Measurements from ENCODE around the gene KCNJ3.

The KCNJ3 gene

DNA sequence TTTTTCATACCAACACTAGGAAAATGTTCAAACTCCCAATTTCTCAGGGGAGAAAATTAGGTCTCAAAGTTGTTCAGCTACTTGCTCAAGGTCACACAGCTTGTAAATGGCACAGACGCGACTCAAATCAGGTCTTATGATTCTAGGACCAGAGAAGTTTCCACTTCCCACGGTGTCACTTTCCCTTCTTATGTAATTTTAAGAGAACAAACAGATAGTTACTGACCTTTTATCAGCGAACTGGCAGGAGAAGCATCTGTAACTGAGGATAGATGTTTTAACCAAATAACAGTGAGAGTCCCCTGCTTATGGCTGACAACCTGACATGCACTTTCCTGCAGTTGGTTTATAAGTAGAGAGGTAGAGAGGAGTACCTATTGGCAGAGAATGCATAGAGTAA lies 2.1 kb upstream of the KCNJ3 start:
- TF ChIP-seq, protein P1, sequence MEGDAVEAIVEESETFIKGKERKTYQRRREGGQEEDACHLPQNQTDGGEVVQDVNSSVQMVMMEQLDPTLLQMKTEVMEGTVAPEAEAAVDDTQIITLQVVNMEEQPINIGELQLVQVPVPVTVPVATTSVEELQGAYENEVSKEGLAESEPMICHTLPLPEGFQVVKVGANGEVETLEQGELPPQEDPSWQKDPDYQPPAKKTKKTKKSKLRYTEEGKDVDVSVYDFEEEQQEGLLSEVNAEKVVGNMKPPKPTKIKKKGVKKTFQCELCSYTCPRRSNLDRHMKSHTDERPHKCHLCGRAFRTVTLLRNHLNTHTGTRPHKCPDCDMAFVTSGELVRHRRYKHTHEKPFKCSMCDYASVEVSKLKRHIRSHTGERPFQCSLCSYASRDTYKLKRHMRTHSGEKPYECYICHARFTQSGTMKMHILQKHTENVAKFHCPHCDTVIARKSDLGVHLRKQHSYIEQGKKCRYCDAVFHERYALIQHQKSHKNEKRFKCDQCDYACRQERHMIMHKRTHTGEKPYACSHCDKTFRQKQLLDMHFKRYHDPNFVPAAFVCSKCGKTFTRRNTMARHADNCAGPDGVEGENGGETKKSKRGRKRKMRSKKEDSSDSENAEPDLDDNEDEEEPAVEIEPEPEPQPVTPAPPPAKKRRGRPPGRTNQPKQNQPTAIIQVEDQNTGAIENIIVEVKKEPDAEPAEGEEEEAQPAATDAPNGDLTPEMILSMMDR (IDR thresholded peaks at IDR 0.05; ENCODE audit: low read depth, low read length), result no peak
- H3K4me3 ChIP-seq (replicated peaks in 1 of 2; ENCODE audit: low read depth in 2 of 2, low read length in 2 of 2), result no peak overlapping the region
- DNase-seq (ENCODE audit: low read depth in 2 of 2), result no peak

DNA sequence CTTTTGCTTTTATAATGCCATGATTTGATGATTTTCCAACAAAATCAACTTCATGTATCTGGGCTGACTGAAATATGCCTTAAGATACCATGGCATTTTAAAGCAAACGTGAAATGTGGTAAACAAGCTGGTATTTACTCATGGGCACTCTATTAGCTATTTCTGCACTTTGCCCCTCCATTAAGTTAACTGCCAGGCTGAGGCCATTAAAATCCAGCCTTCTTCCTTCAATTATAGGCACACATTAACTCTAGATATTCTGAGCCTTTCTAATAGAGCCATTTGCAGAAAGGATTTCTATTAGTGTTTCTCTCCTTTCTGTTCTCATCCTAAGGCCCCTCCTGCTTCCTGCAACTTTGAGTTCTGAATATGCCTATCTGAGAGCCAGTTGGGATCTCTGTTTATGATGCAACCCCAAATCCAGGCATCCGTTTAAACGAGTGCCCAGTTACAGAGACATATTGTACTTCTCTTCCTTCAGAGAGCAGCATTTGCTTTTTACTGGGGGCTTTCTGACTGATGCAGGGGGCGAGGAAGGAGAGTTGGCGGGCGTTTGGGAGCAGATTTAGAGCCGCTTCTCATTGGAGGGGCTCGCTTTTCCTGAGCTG lies 1.6 kb upstream of the KCNJ3 start:
- no peak for DNase-seq (ENCODE audit: low read depth in 2 of 2)
- no peak overlapping the region for H3K4me3 ChIP-seq (replicated peaks in 1 of 2; ENCODE audit: low read depth in 2 of 2, low read length in 2 of 2)
- TF ChIP-seq, protein P1 (IDR thresholded peaks at IDR 0.05; ENCODE audit: low read depth, low read length), result no peak

DNA sequence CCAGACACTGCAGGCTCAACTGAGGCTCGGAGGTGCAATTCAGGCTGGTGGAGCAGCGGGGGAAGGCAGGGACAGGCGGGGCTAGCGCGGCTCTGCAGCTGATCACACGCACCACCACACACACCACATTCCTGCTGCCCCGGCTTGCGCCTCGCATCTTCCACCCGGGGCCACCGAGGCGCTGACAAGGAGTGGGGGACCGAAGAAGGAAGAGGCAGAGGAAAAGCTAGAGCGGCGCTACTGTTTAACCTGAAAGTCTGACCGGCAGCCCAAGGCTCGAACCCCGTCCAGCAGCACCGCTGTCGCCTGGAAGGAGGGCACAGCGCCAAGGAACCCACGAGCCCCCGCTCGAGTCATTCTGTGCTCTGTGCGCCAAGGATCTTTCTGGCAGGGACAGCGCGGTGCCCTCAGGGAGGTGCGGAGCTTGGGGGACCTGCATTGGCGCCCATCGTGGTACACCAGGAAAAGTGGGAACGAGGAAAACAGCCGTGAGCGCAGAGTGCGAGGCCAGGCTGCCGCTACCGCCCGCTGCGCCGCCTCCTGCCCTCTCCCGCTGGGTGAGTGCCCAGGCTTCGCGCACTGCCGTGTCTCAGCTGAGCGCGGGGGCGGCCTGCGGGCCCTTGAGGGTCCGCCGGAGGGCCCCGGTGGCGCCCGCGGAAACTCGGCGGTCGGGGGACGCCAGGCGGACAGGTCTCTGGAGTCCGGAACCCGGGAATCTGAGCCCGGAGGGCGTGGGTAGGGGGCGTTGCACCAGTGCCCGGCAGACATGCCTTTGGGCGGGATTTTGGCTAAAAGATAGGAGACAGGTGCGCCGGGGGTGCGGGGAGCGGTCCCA lies 860 bp upstream of the KCNJ3 start:
- TF ChIP-seq, protein P1 (IDR thresholded peaks at IDR 0.05; ENCODE audit: low read depth, low read length), result no peak
- H3K4me3 ChIP-seq (replicated peaks in 1 of 2; ENCODE audit: low read depth in 2 of 2, low read length in 2 of 2), result peak overlapping the region in 1 of 2 donors; percentile 31
- DNase-seq (ENCODE audit: low read depth in 2 of 2), result no peak

DNA sequence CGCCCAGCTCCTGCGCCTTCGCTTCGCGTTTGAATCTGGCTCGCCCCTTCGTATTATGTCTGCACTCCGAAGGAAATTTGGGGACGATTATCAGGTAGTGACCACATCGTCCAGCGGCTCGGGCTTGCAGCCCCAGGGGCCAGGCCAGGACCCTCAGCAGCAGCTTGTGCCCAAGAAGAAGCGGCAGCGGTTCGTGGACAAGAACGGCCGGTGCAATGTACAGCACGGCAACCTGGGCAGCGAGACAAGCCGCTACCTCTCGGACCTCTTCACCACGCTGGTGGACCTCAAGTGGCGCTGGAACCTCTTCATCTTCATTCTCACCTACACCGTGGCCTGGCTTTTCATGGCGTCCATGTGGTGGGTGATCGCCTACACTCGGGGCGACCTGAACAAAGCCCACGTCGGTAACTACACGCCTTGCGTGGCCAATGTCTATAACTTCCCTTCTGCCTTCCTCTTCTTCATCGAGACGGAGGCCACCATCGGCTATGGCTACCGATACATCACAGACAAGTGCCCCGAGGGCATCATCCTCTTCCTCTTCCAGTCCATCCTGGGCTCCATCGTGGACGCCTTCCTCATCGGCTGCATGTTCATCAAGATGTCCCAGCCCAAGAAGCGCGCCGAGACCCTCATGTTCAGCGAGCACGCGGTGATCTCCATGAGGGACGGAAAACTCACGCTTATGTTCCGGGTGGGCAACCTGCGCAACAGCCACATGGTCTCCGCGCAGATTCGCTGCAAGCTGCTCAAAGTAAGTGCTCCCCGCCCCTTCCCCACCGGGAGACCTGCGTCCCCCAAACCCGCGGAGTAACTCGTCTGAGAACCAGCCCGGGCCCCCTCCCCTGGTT lies 453 bp downstream of the KCNJ3 start:
- no peak overlapping the region for H3K4me3 ChIP-seq (replicated peaks in 1 of 2; ENCODE audit: low read depth in 2 of 2, low read length in 2 of 2)
- TF ChIP-seq, protein P1 (IDR thresholded peaks at IDR 0.05; ENCODE audit: low read depth, low read length), result no peak
- no peak for DNase-seq (ENCODE audit: low read depth in 2 of 2)

DNA sequence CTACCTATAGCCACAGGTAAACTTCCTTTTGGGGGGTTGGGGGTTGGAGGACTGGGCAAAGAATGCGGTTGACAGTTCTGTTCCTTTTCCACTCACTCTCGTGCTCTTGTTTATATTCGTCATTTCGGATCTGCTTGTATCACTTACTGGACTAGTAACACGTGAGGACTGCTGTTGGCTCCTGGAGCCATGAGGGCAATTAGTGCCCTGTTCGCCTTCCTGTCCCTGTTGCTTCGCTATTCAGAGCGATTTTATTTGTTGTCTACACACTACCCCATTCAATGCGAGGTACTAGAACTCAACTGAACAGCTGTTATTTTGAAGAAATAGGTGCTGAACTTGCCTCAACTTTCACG lies 1.1 kb downstream of the KCNJ3 start:
- TF ChIP-seq, protein P1 (IDR thresholded peaks at IDR 0.05; ENCODE audit: low read depth, low read length), result no peak
- H3K4me3 ChIP-seq (replicated peaks in 1 of 2; ENCODE audit: low read depth in 2 of 2, low read length in 2 of 2), result no peak overlapping the region
- no peak for DNase-seq (ENCODE audit: low read depth in 2 of 2)

DNA sequence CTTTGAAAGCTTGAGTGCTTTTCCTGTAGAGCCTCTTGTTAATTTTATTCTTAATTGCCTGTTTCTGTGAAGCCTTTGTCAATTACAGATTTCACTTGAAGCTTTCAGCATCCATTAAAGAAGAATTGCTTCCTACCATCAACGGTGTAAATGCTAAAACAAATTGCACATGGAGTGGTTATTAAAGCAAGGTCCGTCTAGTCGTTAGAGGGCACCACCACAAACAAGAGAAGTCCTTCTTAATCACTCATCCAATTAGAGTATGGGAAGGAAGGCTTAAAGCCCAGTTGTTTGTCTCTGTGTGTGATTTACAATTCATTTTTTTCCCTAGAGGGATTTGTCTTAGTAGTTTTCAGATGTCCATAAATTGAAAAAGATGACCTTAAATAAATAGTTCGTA lies 1.6 kb downstream of the KCNJ3 start:
- DNase-seq (ENCODE audit: low read depth in 2 of 2), result no peak
- TF ChIP-seq, protein P1 (IDR thresholded peaks at IDR 0.05; ENCODE audit: low read depth, low read length), result no peak
- H3K4me3 ChIP-seq (replicated peaks in 1 of 2; ENCODE audit: low read depth in 2 of 2, low read length in 2 of 2), result no peak overlapping the region

Measured in cardiac fibroblast (primary cell).